Measurements from ENCODE around the gene GNG13. TPM values are rescaled to one million over a fixed set of nuclear protein-coding genes. Genes with fewer than 3 reads are reported as not detected.
"Not testable (repeated sequence)": the region's sequence is repeated elsewhere in the genome, so short reads cannot be mapped to it uniquely, and the experiment has no call there.

Gene GNG13
- total RNA-seq, 6 experiments from 2014 or later, result not detected

- TF ChIP-seq POLR2A (IDR thresholded peaks at IDR 0.05), result no peak
- TF ChIP-seq CTCF (IDR thresholded peaks at IDR 0.05), result no peak
- H3K4me3 ChIP-seq, result no peak overlapping the region
- H3K27me3 ChIP-seq, result no peaks in the 10 kb centered on the region
- no peaks in the 10 kb centered on the region for H3K9me3 ChIP-seq
- no peak overlapping the region for H3K27ac ChIP-seq
- H3K4me1 ChIP-seq, result no peaks in the 10 kb centered on the region
- 65% methylated on average over 10 of the region's 12 CpGs for WGBS (ENCODE audit: insufficient coverage, low coverage, low lambda C conversion rate, missing lambda C conversion rate)
- ATAC-seq (no peak), DNase-seq (no peak)
- H3K36me3 ChIP-seq, result no peaks in the 10 kb centered on the region
- intact Hi-C loops (cut with DNase I), result loop anchor here in 1 of 2 donors (10.0 kb wide), 1 partner anchor 214 kb away; no protein-coding TSS in a partner anchor
These were observed 20.2 kb upstream of the GNG13 start for GRCh38 chr16:820748-821147.

- intact Hi-C loops (cut with DNase I), result loop anchor here in 1 of 2 donors (10.0 kb wide), 1 partner anchor 215 kb away; no protein-coding TSS in a partner anchor
- not testable (repeated sequence) for H3K4me3 ChIP-seq, H3K27me3 ChIP-seq, H3K9me3 ChIP-seq, H3K36me3 ChIP-seq, H3K27ac ChIP-seq, ATAC-seq, DNase-seq, H3K4me1 ChIP-seq
- 61% methylated on average over 6 of the region's 10 CpGs for WGBS (ENCODE audit: insufficient coverage, low coverage, low lambda C conversion rate, missing lambda C conversion rate)
These were observed 19.5 kb upstream of the GNG13 start for GRCh38 chr16:820044-820408.

GRCh38 chr16:819336-820043 lies 19.0 kb upstream of the GNG13 start:
- Histone ChIP-seq H3K9me3 (no peaks in the 10 kb centered on the region), H3K27me3 (no peaks in the 10 kb centered on the region), H3K36me3 (no peaks in the 10 kb centered on the region), H3K27ac (no peak overlapping the region), H3K4me1 (no peaks in the 10 kb centered on the region), H3K4me3 (no peak overlapping the region)
- intact Hi-C loops (cut with DNase I), result loop anchor here in 1 of 2 donors (10.0 kb wide), 1 partner anchor 215 kb away; no protein-coding TSS in a partner anchor
- 37% methylated on average over 15 of the region's 23 CpGs for WGBS (ENCODE audit: insufficient coverage, low coverage, low lambda C conversion rate, missing lambda C conversion rate)
- ATAC-seq, result no peak
- TF ChIP-seq POLR2A (IDR thresholded peaks at IDR 0.05) (no peak), CTCF (IDR thresholded peaks at IDR 0.05) (no peak)
- DNase-seq, result no peak

GRCh38 chr16:818592-818991 lies 18.1 kb upstream of the GNG13 start:
- H3K27me3 ChIP-seq, result no peaks in the 10 kb centered on the region
- no peak overlapping the region for H3K4me3 ChIP-seq
- TF ChIP-seq POLR2A (IDR thresholded peaks at IDR 0.05), result no peak
- TF ChIP-seq CTCF (IDR thresholded peaks at IDR 0.05), result no peak
- intact Hi-C loops (cut with DNase I), result no loop called here
- 36% methylated on average over 2 of the region's 2 CpGs for WGBS (ENCODE audit: insufficient coverage, low coverage, low lambda C conversion rate, missing lambda C conversion rate)
- DNase-seq (no peak), ATAC-seq (no peak)
- no peaks in the 10 kb centered on the region for H3K4me1 ChIP-seq
- no peak overlapping the region for H3K27ac ChIP-seq
- H3K36me3 ChIP-seq, result no peaks in the 10 kb centered on the region
- H3K9me3 ChIP-seq, result no peaks in the 10 kb centered on the region

GRCh38 chr16:818132-818531 lies 17.6 kb upstream of the GNG13 start:
- intact Hi-C loops (cut with DNase I), result no loop called here

More at GRCh38 chr16:818132-818531, 17.6 kb upstream of the GNG13 start:
- no peaks in the 10 kb centered on the region for H3K36me3 ChIP-seq
- WGBS (ENCODE audit: insufficient coverage, low coverage, low lambda C conversion rate, missing lambda C conversion rate), result no CpG with 5 or more reads among the region's 8 CpGs
- H3K27me3 ChIP-seq, result no peaks in the 10 kb centered on the region
- H3K27ac ChIP-seq, result no peak overlapping the region
- DNase-seq, result no peak
- H3K4me3 ChIP-seq, result no peak overlapping the region
- no peak for TF ChIP-seq POLR2A (IDR thresholded peaks at IDR 0.05)
- no peak for TF ChIP-seq CTCF (IDR thresholded peaks at IDR 0.05)
- no peaks in the 10 kb centered on the region for H3K4me1 ChIP-seq
- H3K9me3 ChIP-seq, result no peaks in the 10 kb centered on the region
- no peak for ATAC-seq

All from right lobe of liver (tissue), 6 donors.